ENCODE data around the gene TMED9. TPM values are rescaled to one million over a fixed set of nuclear protein-coding genes. Genes with fewer than 3 reads are reported as not detected.

TMED9 gene
- total RNA-seq, 1 experiment from 2014 or later, result 133 TPM

- no peaks in the 10 kb centered on the region for H4K20me1 ChIP-seq (ENCODE audit: insufficient read depth)
- peaks cover 25 to 26% of the 10 kb centered on the region in 2 experiments; a peak in 3 of 4 replicates for H3K36me3 ChIP-seq (ENCODE audit: control insufficient read depth in 1 of 2, insufficient read depth in 2 of 2, low read length in 2 of 2)
- H3K4me3 ChIP-seq (replicated peaks in 1 of 2; ENCODE audit: low read depth in 1 of 2, low read length in 2 of 2), result no peak overlapping the region
- ATAC-seq (no peak), DNase-seq (ENCODE audit: low read depth, low spot score) (no peak)
- 0 out of 2 replicates have a peak, but pooled peaks cover 6% of the 10 kb centered on the region for H3K27me3 ChIP-seq (ENCODE audit: insufficient read depth, low read length)
- H3K4me2 ChIP-seq (ENCODE audit: low read length), result no peak overlapping the region
- no peak overlapping the region for H2AFZ ChIP-seq (ENCODE audit: low read depth, low read length, poor library complexity, severe bottlenecking)
- CTCF ChIA-PET, result no interaction called here
- H3K27ac ChIP-seq (ENCODE audit: low read depth, low read length), result no peak overlapping the region
- TF ChIP-seq CEBPB (IDR thresholded peaks at IDR 0.05; ENCODE audit: low read depth) (no peak), EZH2 (IDR thresholded peaks at IDR 0.05) (no peak), JUND (IDR thresholded peaks at IDR 0.05) (no peak), ZFX (IDR thresholded peaks at IDR 0.05) (no peak), CTCF (IDR thresholded peaks at IDR 0.05 in 2 of 3, conservative IDR thresholded peaks at IDR 0.05 in 1 of 3; ENCODE audit: borderline replicate concordance in 1 of 3, insufficient read depth in 1 of 3, low read depth in 2 of 3, low read length in 2 of 3) (no peak), EGR1 (IDR thresholded peaks at IDR 0.05; ENCODE audit: low read depth) (no peak), ZNF274 (IDR thresholded peaks at IDR 0.05; ENCODE audit: low read depth, low read length) (no peak), FOSL1 (IDR thresholded peaks at IDR 0.05; ENCODE audit: low read depth) (no peak), YY1 (IDR thresholded peaks at IDR 0.05; ENCODE audit: extremely low read depth, insufficient replicate concordance, low read depth, low read length) (no peak), RAD21 (IDR thresholded peaks at IDR 0.05; ENCODE audit: low read depth) (no peak), EZH2phosphoT487 (IDR thresholded peaks at IDR 0.05; ENCODE audit: borderline replicate concordance) (no peak), REST (IDR thresholded peaks at IDR 0.05; ENCODE audit: low read depth) (no peak), CBX3 (IDR thresholded peaks at IDR 0.05; ENCODE audit: low read depth) (no peak), POLR2A (IDR thresholded peaks at IDR 0.05; ENCODE audit: borderline replicate concordance, extremely low read depth, insufficient read depth, insufficient read length) (no peak), POLR2AphosphoS5 (IDR thresholded peaks at IDR 0.05; ENCODE audit: low read depth, low read length) (no peak), ELF1 (IDR thresholded peaks at IDR 0.05; ENCODE audit: borderline replicate concordance, low read depth) (no peak)
- TF ChIP-seq, protein P1, sequence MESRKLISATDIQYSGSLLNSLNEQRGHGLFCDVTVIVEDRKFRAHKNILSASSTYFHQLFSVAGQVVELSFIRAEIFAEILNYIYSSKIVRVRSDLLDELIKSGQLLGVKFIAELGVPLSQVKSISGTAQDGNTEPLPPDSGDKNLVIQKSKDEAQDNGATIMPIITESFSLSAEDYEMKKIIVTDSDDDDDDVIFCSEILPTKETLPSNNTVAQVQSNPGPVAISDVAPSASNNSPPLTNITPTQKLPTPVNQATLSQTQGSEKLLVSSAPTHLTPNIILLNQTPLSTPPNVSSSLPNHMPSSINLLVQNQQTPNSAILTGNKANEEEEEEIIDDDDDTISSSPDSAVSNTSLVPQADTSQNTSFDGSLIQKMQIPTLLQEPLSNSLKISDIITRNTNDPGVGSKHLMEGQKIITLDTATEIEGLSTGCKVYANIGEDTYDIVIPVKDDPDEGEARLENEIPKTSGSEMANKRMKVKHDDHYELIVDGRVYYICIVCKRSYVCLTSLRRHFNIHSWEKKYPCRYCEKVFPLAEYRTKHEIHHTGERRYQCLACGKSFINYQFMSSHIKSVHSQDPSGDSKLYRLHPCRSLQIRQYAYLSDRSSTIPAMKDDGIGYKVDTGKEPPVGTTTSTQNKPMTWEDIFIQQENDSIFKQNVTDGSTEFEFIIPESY (IDR thresholded peaks at IDR 0.05; ENCODE audit: extremely low read depth, insufficient replicate concordance, low read length), result no peak
- TF ChIP-seq, protein P2, sequence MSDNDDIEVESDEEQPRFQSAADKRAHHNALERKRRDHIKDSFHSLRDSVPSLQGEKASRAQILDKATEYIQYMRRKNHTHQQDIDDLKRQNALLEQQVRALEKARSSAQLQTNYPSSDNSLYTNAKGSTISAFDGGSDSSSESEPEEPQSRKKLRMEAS (IDR thresholded peaks at IDR 0.05), result no peak
- TF ChIP-seq, protein P3, sequence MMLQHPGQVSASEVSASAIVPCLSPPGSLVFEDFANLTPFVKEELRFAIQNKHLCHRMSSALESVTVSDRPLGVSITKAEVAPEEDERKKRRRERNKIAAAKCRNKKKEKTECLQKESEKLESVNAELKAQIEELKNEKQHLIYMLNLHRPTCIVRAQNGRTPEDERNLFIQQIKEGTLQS (IDR thresholded peaks at IDR 0.05), result no peak
- intact Hi-C loops (cut with micrococcal nuclease), result no loop called here
- BruUV-seq (replicated peaks), result no TSS peak
- RAD21 ChIA-PET (ENCODE audit: low non-redundant PET in 1 of 2, low total read pairs in 2 of 2, uncharacterized antibody in 2 of 2, unreplicated experiment in 2 of 2), result no interaction called here
- no peaks in the 10 kb centered on the region for H3K9me2 ChIP-seq (ENCODE audit: insufficient read depth)
- peaks cover 24% of the 10 kb centered on the region for H3K79me2 ChIP-seq (ENCODE audit: insufficient read depth, low read length)
- no peak overlapping the region for H3K9ac ChIP-seq (ENCODE audit: low read length)
- H3K9me3 ChIP-seq (ENCODE audit: control insufficient read depth in 1 of 2, insufficient read depth in 1 of 2, low read depth in 1 of 2, low read length in 2 of 2), result no peaks in the 10 kb centered on the region
- POLR2A ChIA-PET, result interaction anchor here (0.6 kb wide), 1 partner anchor 185 kb away, joined by 3 read pairs; no protein-coding TSS in a partner anchor
- peaks cover 3 to 23% of the 10 kb centered on the region in 2 experiments; a peak in 2 of 4 replicates for H3K4me1 ChIP-seq (ENCODE audit: control insufficient read depth in 1 of 2, insufficient read depth in 2 of 2, low read length in 2 of 2)
These were observed 3.1 kb downstream of the TMED9 start for GRCh38 chr5:177595026-177595585.
